ENCODE data around the gene CTXN3.
A peak's percentile ranks its signal among the peaks of the same experiment; 100 is the strongest.

CTXN3 gene

DNA sequence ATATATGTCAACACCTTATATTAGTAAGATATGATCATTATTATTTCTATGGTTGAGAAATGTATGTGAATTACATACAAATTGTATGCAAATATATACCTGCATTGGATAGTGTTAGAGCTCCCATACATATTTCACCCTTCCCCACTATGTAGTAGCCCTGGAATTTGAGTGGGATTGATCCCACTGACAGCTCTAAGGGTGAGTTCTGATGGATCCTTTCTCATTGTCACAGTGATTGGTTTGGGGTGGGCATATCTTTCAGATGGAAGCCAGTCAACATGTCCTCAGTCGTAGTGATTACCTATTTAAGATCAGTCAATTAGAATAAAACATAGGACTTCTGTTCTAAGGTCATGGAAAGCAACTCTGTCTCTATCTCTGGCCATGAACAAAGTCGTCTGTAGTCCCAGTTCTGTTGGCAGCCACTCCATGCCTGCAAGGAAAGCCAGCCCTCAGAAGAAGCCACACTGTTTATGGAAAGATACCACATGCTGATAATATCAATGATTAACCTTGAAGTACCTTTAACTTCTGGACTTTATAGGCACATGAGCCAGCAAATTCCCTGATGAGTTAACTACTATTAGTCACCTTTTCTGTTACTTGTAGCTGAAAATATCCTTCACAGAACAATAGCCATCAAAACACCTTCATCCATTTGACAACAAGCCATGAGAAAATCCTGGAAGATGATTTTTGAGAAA, 49.2 kb downstream of the CTXN3 start:
- no peak for DNase-seq

GRCh38 chr5:127699416-127699815, 50.5 kb downstream of the CTXN3 start:
- no peak for DNase-seq

- no peak for DNase-seq
Measured at GRCh38 chr5:127700237-127700766, 51.4 kb downstream of the CTXN3 start.

- no peak for DNase-seq
Measured at GRCh38 chr5:127702434-127702833, 53.6 kb downstream of the CTXN3 start.

DNA sequence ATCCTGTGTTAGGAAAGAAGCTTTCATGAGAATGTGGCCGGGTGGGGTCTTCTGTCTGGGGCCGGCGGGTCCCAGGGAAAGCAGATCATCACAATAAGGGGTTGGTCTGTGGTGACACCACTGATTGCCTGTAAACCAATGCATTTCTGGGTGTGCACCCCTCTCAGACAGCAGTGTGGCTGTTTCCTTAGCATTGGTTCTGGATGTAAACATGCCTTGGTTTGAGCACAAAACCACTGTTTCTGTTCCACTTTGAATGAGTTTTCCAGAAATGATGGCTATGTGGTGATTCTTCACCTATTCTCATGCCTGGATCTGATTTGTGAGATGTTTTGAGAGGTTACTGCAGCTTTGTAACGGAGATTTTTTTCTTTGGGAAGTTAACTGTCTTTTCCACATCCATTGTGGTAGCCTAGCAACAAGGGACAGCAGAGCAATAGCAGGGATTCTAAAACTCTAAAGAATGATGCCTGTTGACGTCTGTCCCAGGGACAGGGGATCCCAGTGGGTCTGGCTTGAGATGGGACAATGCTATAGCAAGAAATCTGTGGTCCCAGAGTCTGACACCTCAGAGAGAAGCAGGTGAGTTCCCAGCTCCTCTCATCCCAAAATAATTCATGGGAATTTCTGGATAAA, 54.2 kb downstream of the CTXN3 start, which contains the start of gene CCDC192:
Gene CCDC192, plus strand, starts transcription at position 466 of the 636 bp plus-strand sequence. Its CDS starts 55 bp downstream, at position 521.
- DNase-seq, result peak in 1 of 51 donors; percentile 6

- DNase-seq, result peak in 1 of 51 donors; percentile 4
Measured at GRCh38 chr5:127705120-127705892, 56.4 kb downstream of the CTXN3 start.

DNA sequence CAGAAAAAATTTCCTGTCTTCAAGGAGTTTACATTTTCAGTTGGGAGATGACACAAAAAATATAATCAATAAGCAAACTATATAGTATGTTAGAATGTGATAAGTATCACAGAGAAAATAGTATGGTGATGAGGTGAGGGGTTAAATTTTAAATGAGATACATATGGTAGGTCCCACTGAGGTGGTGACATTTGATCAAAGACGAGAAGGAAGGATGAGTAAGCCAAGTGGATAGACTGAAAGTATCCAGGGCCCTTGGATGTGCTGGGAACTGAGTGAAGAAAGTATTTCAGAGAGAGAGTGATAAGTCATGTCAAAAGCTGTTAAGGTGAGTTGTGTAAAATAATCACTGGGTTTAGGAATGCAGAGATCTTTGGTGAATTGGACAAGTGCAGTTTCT, 57.8 kb downstream of the CTXN3 start:
- no peak for DNase-seq

DNA sequence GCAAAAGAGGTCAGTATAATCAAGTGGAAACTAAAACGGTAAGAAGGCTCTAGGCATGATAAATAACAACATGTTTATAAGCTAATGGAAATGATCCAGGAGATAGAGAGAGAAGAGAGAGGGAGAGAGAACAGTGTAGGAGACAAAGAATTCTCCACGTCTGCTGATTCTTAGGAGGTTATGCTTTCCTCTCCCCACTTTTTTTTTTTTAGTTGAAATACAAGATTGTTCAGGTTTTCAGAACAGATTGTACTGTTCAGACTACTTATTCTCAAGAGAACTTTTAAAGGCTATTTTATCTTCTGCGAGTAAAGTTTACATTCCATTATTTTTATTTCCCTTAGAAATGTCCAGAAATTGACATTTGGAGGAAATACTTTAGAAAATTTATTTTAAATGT, 58.3 kb downstream of the CTXN3 start:
- DNase-seq, result no peak
